HFFc6 (cell line): ENCODE results near the gene NKX2-1. TPM values are rescaled to one million over a fixed set of nuclear protein-coding genes. Genes with fewer than 3 reads are reported as not detected.
A peak's percentile ranks its signal among the peaks of the same experiment; 100 is the strongest.

Source experiments
- DNase-seq: peaks from one replicate; pipeline ENCODE4 v3.0.0-alpha.2; 2018
- H3K27ac Mint-ChIP-seq: 2 replicates; pipeline ENCODE4 v1.8.0; 2020; ENCODE audit warnings: mild to moderate bottlenecking, mixed read lengths
- H3K27me3 Mint-ChIP-seq: 2 replicates; pipeline ENCODE4 v1.8.0; 2021; ENCODE audit warnings: mild to moderate bottlenecking, moderate library complexity, mixed read lengths; ENCODE audit not compliant: insufficient read depth
- H3K36me3 Mint-ChIP-seq: 2 replicates; pipeline ENCODE4 v1.8.0; 2021; ENCODE audit warnings: low read depth, mixed read lengths
- H3K4me1 Mint-ChIP-seq: 2 replicates; pipeline ENCODE4 v1.8.0; 2020; ENCODE audit warnings: low read depth, mixed read lengths
- H3K4me3 Mint-ChIP-seq: 2 replicates; pipeline ENCODE4 v1.8.0; 2020; ENCODE audit warnings: mild to moderate bottlenecking, moderate library complexity, mixed read lengths
- H3K9me3 Mint-ChIP-seq: 2 replicates; pipeline ENCODE4 v1.8.0; 2020; ENCODE audit warnings: mild to moderate bottlenecking, mixed read lengths
- CTCF ChIP-seq: fragments of 200-600 bp; sonication (generic); IDR thresholded peaks from 2 replicates; pipeline ENCODE4 v1.5.0; 2021; ENCODE audit warnings: antibody characterized with exemption, mild to moderate bottlenecking
- total RNA-seq, 6 experiments: library from RNA; stranded (reverse); fragmentation: NEBNext Ultra II Directional; extraction: Animal tissue kit (Norgen Biotek cat#: 25700); gene quantifications; 2 replicates in 1 of 6; 3 replicates in 5 of 6; pipeline ENCODE4 v1.2.3, GENCODE V29; 2021

NKX2-1 gene
- total RNA-seq, 6 experiments from 2014 or later: not detected

GRCh38 chr14:36518586-36519430, 1.2 kb downstream of the NKX2-1 start:
- Mint-ChIP-seq H3K9me3 (no peaks in the 10 kb centered on the region), H3K27ac (no peak overlapping the region), H3K27me3 (peaks cover 67% of the 10 kb centered on the region), H3K4me3 (peak overlapping the region; percentile 69; the same call in 1 of the 2 replicates), H3K36me3 (no peaks in the 10 kb centered on the region; the same call in 1 of the 2 replicates), H3K4me1 (peaks cover 5% of the 10 kb centered on the region; the same call in 1 of the 2 replicates)
- no peak for DNase-seq
- no peak for TF ChIP-seq CTCF

- no peak for DNase-seq
- TF ChIP-seq CTCF: no peak
- no peak overlapping the region for H3K27ac Mint-ChIP-seq
- peaks cover 5% of the 10 kb centered on the region; the same call in 1 of the 2 replicates for H3K4me1 Mint-ChIP-seq
- H3K4me3 Mint-ChIP-seq: no peak overlapping the region
- peaks cover 64% of the 10 kb centered on the region for H3K27me3 Mint-ChIP-seq
- no peaks in the 10 kb centered on the region for H3K9me3 Mint-ChIP-seq
- no peaks in the 10 kb centered on the region; the same call in 1 of the 2 replicates for H3K36me3 Mint-ChIP-seq
These were observed 1.9 kb downstream of the NKX2-1 start for GRCh38 chr14:36518031-36518585.

- no peaks in the 10 kb centered on the region; the same call in 1 of the 2 replicates for H3K36me3 Mint-ChIP-seq
- no peak for TF ChIP-seq CTCF
- no peak for DNase-seq
- peaks cover 5% of the 10 kb centered on the region; the same call in 1 of the 2 replicates for H3K4me1 Mint-ChIP-seq
- peaks cover 65% of the 10 kb centered on the region for H3K27me3 Mint-ChIP-seq
- no peak overlapping the region for H3K27ac Mint-ChIP-seq
- H3K9me3 Mint-ChIP-seq: no peaks in the 10 kb centered on the region
- H3K4me3 Mint-ChIP-seq: no peak overlapping the region
These were observed 2.6 kb downstream of the NKX2-1 start for GRCh38 chr14:36517242-36518030.

- peaks cover 5% of the 10 kb centered on the region; the same call in 1 of the 2 replicates for H3K4me1 Mint-ChIP-seq
- TF ChIP-seq CTCF: no peak
These were observed 3.3 kb downstream of the NKX2-1 start for GRCh38 chr14:36516719-36517241.

More at GRCh38 chr14:36516719-36517241, 3.3 kb downstream of the NKX2-1 start:
- no peak overlapping the region for H3K4me3 Mint-ChIP-seq
- H3K27me3 Mint-ChIP-seq: peaks cover 63% of the 10 kb centered on the region
- H3K9me3 Mint-ChIP-seq: no peaks in the 10 kb centered on the region
- DNase-seq: no peak
- no peak overlapping the region for H3K27ac Mint-ChIP-seq
- H3K36me3 Mint-ChIP-seq: no peaks in the 10 kb centered on the region; the same call in 1 of the 2 replicates
